ENCODE measurements around the gene SKIL.

Gene SKIL

DNA sequence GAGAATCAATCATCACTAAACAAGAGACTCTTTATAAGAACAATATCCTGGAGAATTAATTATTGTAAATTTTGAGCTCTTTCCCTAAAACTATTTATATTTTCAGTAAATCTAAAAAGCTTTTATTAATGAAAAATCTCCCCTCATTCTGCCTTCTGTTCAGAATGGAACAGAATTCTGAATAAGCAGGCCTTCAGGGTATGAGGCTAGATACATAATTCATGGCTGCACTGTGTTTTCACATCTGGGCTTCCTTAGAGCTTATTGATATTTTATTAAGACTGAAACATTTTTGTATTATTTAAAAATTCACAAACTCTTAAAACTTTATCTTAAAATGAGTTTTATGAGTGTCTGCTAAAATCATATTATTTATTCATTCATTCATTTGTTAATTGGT lies 85.9 kb downstream of the SKIL start:
- TF ChIP-seq EZH2 (IDR thresholded peaks at IDR 0.05) (no peak), POLR2AphosphoS5 (IDR thresholded peaks at IDR 0.05; ENCODE audit: borderline replicate concordance, low read depth, low read length) (no peak), FOXP2 (optimal IDR thresholded peaks at IDR 0.05; ENCODE audit: control extremely low read depth, extremely low read length, insufficient read depth) (no peak)
- DNase-seq (ENCODE audit: low read depth, low spot score) = no peak
- H3K27ac ChIP-seq = no peak overlapping the region
- no peak overlapping the region for H3K4me3 ChIP-seq
- no peaks in the 10 kb centered on the region for H3K9me3 ChIP-seq (ENCODE audit: low read depth, low read length)
- H3K36me3 ChIP-seq (ENCODE audit: insufficient read depth, low read length) = no peaks in the 10 kb centered on the region
- no peak overlapping the region for H3K9ac ChIP-seq (ENCODE audit: insufficient read length)

Measured in SK-N-MC (cell line).